Stimulated activated naive CD8-positive, alpha-beta T cell treated with anti-CD3 and anti-CD28 coated beads, Interleukin-15, Interleukin-2, amounts not matched to agents 100 ng/mL and 50 ng/mL, for 24 hours (primary cell): ENCODE results near the gene KAT6B.

Experiments
- H3K27ac Mint-ChIP-seq: one replicate; pipeline ENCODE4 v1.8.0; 2021; ENCODE audit warnings: mild to moderate bottlenecking, mixed read lengths
- H3K27me3 Mint-ChIP-seq: one replicate; pipeline ENCODE4 v1.8.0; 2021; ENCODE audit warnings: mixed read lengths
- H3K36me3 Mint-ChIP-seq: one replicate; pipeline ENCODE4 v1.8.0; 2021; ENCODE audit warnings: low read depth, mixed read lengths
- H3K4me1 Mint-ChIP-seq: one replicate; pipeline ENCODE4 v1.8.0; 2021; ENCODE audit warnings: low read depth, mixed read lengths
- H3K4me3 Mint-ChIP-seq: one replicate; pipeline ENCODE4 v1.8.0; 2021; ENCODE audit warnings: mild to moderate bottlenecking, mixed read lengths
- H3K9me3 Mint-ChIP-seq: one replicate; pipeline ENCODE4 v1.8.0; 2021; ENCODE audit warnings: mixed read lengths

KAT6B gene

DNA sequence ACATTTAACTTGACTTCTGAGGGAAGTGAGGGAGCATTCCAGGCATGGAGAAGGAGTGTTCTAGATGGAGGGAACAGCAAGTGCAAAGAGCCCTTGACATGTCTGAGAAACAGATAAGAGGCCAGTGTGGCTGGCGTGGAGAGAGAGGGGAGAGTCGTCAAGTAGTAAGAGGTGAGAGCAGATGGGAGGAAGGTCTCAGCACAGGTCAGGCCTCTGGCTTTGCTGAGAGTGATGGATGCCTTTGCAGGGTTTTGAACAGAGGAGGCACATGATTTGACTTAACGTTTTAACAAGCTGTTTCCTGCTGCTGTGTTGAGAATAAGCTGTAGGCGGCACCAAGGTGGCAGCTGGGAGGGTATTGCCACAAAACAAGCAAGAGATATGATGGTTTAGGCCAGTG, 97.2 kb downstream of the KAT6B start:
- Mint-ChIP-seq H3K36me3 (peaks cover 17% of the 10 kb centered on the region), H3K27ac (peak overlapping the region; percentile 20), H3K4me1 (peaks cover 44% of the 10 kb centered on the region), H3K9me3 (peaks cover 8% of the 10 kb centered on the region), H3K27me3 (no peaks in the 10 kb centered on the region), H3K4me3 (no peak overlapping the region)

DNA sequence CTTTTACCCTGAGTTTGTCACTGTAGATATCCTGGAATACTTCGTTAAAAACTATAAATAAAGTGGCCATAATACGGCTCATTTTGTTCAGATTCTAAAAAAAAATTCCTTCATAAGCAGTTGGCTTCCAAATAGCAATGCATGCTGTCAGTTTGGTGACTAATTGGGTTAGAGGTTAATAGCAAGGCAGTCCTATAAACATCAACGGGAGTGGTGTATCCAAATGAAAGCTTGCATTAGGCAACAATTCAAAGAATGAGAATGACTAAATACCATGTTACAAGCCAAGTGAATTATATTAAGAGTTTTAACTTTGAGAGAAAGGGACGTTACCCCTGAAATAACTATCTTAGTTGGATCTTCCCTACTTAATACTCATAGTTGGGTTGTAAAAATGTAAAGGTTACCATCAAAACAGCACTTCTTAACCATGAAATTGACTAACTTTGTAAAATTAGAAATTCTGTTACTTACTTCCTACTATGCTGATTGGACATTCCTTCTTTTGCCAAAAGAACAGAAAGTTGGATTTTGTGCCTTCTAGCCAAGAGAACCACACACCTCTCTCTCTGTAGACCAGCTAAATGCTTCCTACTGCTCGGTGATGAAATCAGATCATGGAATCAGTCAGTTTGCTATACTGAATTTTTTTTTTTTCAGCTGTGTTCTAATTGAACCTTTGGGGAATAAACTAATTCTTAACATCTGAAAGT, 98.0 kb downstream of the KAT6B start:
- H3K4me3 Mint-ChIP-seq, result no peak overlapping the region
- H3K27ac Mint-ChIP-seq, result no peak overlapping the region
- H3K4me1 Mint-ChIP-seq, result peaks cover 50% of the 10 kb centered on the region
- H3K9me3 Mint-ChIP-seq, result peaks cover 8% of the 10 kb centered on the region
- H3K27me3 Mint-ChIP-seq, result no peaks in the 10 kb centered on the region
- H3K36me3 Mint-ChIP-seq, result peaks cover 16% of the 10 kb centered on the region

DNA sequence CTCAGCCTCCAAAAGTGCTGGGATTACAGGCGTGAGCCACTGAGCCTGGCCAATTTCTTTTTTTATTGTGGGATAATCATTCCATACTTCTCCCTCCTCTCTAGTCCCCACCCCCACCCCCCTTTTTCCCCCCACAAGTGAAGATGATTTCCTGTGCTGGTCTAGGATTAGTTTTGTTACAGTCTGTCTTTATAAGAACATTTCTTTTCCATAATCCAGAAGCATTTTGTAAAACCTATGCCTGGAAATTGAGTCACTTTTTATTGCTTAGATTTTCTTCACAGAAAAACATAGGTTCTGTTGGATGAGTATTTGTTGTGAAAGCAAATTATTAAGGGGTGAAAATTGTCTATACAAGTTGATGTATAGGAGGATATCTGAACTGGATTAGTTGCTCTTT, 98.9 kb downstream of the KAT6B start:
- Mint-ChIP-seq H3K27me3 (no peaks in the 10 kb centered on the region), H3K4me3 (no peak overlapping the region), H3K9me3 (no peaks in the 10 kb centered on the region), H3K27ac (no peak overlapping the region), H3K36me3 (peaks cover 8% of the 10 kb centered on the region), H3K4me1 (peaks cover 48% of the 10 kb centered on the region)

DNA sequence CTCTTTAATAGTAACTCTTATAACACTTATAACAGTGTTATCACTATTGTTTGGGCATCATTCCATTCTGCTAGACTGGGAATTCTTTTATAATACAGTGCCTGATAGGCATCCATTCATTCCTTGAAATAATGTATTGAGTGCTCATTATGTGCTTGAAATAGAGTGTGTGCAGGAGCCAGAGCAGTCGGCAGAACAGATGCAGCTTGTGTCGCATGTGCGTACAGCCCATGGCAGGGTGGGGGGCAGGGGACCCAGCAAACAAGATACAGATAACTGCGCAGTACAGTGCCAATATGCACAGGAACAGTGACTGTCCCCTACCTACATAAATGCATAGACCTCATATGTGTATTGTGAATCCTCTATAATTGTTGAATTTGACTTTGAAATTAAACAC, 99.3 kb downstream of the KAT6B start:
- H3K4me1 Mint-ChIP-seq, result peaks cover 45% of the 10 kb centered on the region
- H3K36me3 Mint-ChIP-seq, result peaks cover 5% of the 10 kb centered on the region
- H3K27me3 Mint-ChIP-seq, result no peaks in the 10 kb centered on the region
- H3K4me3 Mint-ChIP-seq, result no peak overlapping the region
- no peak overlapping the region for H3K27ac Mint-ChIP-seq
- no peaks in the 10 kb centered on the region for H3K9me3 Mint-ChIP-seq

DNA sequence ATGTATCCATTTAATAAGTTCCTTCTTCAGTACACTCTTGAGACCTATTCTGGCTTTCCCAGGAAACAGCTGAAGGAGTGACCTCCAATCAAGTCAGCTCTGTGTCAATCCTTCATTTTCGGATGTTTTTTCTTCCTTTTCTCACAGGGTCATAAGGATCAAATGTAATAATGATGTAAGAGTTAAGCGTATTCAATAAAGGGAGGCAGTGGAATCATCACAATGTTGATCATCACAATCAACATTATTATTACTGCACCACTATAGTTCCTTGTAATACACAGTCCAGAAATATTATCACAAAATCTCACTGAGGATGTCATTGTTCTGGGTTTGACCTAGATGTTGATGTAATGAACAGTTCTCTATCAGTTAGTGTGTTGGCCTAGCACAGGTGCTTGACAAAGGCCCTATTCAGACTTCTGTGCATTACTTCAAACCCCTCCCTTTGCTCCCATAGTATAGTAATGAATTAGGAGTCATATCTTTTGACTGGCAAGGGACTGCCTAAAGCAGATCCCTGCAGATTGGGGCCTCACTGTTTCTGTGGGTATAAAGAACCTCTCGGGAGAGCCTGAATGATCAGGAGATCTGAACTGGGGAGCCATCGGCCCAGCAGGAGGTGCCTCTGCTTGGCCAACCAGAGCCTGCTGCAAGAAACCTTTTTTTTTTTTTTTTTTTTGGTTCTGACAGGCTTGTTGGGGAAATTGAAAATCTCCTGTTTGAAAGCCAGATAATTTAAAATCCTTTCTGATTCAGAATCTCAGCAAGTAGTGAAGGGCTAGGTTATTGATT, 100.6 kb downstream of the KAT6B start:
- Mint-ChIP-seq H3K27me3 (no peaks in the 10 kb centered on the region), H3K4me3 (no peak overlapping the region), H3K4me1 (peaks cover 45% of the 10 kb centered on the region), H3K9me3 (no peaks in the 10 kb centered on the region), H3K36me3 (peaks cover 5% of the 10 kb centered on the region), H3K27ac (no peak overlapping the region)

DNA sequence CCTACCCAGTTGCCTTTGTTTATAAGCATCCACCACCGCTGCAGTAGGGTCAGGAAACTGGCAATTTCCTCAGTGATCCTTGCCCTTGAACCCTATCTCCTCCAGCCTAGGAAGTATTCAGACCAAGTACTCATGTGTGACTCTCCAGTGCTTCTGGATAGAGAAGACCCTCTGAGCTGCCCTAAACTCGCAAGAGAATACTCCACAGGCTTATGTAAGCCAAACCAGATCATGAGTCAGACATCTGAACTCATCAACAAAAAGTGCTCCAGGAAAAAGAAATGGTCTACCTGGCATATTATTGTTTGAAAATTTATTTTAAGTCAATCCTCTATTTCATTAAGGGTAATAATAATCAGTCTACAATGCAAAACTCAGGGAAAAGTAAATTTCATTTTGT, 101.3 kb downstream of the KAT6B start:
- no peaks in the 10 kb centered on the region for H3K27me3 Mint-ChIP-seq
- peaks cover 5% of the 10 kb centered on the region for H3K36me3 Mint-ChIP-seq
- no peaks in the 10 kb centered on the region for H3K9me3 Mint-ChIP-seq
- peaks cover 38% of the 10 kb centered on the region for H3K4me1 Mint-ChIP-seq
- H3K4me3 Mint-ChIP-seq, result no peak overlapping the region
- no peak overlapping the region for H3K27ac Mint-ChIP-seq

DNA sequence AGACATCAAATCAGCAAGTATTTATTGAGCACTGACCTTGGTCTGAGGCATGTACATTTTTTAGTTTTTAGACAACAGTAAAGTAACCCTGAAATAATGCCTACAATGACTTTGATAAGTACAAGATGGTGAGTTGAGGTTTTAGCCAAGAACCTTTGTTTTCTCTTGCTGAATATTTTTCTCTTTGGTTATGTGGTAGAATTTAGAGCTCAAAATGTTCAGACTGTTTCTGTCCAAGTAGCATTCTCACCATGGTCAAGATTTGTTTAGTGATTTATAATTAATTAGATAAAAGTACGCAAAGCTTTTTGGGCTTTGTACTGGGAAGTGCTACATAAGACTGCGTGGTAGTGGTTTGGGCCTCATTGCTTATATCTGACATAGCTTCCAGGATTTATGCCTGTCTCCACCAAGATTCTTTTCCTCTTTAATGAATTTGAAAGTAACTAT, 102.4 kb downstream of the KAT6B start:
- no peak overlapping the region for H3K4me3 Mint-ChIP-seq
- no peaks in the 10 kb centered on the region for H3K9me3 Mint-ChIP-seq
- H3K4me1 Mint-ChIP-seq, result peaks cover 33% of the 10 kb centered on the region
- peaks cover 5% of the 10 kb centered on the region for H3K36me3 Mint-ChIP-seq
- no peaks in the 10 kb centered on the region for H3K27me3 Mint-ChIP-seq
- no peak overlapping the region for H3K27ac Mint-ChIP-seq

DNA sequence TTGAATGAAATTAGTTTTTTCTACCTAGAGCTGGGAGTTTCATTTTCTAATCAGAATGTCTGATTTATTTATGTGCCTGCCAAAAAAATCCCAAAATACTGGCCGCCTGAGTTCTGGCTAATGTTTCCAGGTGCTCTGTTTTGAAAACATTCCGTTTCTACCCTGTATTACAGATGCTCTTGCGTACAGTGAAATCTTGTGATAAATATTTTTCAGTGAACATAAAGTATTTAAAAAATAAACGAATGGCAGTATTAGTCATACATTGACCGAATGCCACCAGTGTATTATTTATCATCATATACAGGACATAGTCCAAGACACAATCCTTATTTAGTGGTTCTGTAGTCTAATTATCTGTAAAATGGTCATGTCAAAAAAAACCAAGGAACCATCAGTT, 102.8 kb downstream of the KAT6B start:
- Mint-ChIP-seq H3K4me3 (no peak overlapping the region), H3K27ac (no peak overlapping the region), H3K9me3 (no peaks in the 10 kb centered on the region), H3K27me3 (no peaks in the 10 kb centered on the region), H3K36me3 (peaks cover 5% of the 10 kb centered on the region), H3K4me1 (peaks cover 32% of the 10 kb centered on the region)

DNA sequence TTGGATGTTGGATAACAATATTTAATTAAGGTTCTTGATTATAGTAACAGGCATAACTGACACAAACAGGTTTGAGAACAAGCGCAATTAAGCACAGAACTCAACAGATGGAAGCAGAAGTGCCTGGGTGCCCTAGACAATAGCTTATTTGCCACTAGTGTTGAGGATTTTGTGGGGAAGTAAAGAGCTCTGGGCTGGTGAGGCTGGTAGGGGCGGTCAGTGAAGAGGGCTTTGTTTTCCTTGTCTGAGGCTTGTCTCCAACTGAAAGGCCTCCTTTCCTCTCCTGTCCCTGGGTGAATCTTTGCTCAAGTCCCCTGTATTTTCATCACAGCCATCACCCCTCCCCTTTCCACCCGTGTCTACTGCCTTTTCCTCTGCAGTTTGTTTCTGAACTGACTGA, 104.6 kb downstream of the KAT6B start:
- Mint-ChIP-seq H3K36me3 (peaks cover 5% of the 10 kb centered on the region), H3K27ac (no peak overlapping the region), H3K4me3 (no peak overlapping the region), H3K4me1 (peaks cover 27% of the 10 kb centered on the region), H3K9me3 (no peaks in the 10 kb centered on the region), H3K27me3 (no peaks in the 10 kb centered on the region)

DNA sequence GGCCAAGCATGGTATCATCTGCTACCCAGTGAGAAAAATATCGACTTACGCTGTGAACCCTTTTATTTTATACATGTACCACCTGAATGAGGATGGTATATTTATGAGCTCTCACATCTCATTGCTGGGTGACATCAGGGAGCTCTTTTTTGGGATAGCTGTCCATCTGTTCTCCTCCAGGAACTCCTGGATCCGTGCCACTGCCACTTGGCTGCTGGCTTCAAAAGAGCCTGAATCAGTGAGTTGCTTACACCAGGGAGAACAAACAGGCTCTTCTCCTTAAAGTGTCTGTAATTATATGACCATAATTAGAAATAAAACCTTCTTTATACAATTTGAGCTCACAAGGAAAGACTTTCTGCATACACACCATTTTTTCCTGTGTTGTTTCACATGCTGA, 106.2 kb downstream of the KAT6B start:
- no peak overlapping the region for H3K27ac Mint-ChIP-seq
- H3K4me1 Mint-ChIP-seq, result peaks cover 18% of the 10 kb centered on the region
- no peak overlapping the region for H3K4me3 Mint-ChIP-seq
- H3K27me3 Mint-ChIP-seq, result no peaks in the 10 kb centered on the region
- H3K36me3 Mint-ChIP-seq, result no peaks in the 10 kb centered on the region
- H3K9me3 Mint-ChIP-seq, result no peaks in the 10 kb centered on the region

DNA sequence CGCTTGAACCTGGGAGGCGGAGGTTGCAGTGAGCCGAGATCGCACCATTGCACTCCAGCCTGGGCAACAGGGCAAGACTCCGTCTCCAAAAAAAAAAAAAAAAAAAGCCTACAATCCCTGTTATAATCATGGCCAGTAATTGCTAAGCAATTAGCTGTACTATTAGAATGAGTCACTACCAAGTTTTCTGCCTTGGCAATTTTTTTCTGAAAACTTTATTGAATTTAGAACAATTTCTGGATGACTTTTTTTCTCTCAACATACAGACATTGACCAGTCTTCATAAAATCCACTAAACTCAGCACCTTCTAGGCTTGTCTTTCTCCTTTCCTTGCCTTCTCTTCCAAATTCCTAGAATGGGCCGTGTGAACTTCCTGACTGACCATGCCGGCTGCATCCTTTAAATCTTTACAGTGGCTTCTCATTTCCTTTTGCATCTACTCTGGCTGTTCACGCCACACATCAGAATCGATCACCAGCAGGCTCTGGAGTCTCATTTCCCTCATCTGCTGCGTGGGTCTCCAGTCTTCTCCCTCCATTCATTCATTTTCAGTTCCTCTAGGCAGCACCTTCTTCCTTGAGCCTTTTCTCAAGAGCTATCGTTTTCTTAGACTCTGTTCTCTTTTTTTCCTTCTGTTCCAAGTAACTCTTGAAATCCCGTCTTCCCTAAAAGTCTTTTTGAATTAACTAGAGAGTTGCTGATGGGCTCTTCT, 107.9 kb downstream of the KAT6B start:
- Mint-ChIP-seq H3K9me3 (no peaks in the 10 kb centered on the region), H3K4me3 (no peak overlapping the region), H3K27ac (no peak overlapping the region), H3K27me3 (no peaks in the 10 kb centered on the region), H3K36me3 (no peaks in the 10 kb centered on the region), H3K4me1 (peaks cover 16% of the 10 kb centered on the region)

DNA sequence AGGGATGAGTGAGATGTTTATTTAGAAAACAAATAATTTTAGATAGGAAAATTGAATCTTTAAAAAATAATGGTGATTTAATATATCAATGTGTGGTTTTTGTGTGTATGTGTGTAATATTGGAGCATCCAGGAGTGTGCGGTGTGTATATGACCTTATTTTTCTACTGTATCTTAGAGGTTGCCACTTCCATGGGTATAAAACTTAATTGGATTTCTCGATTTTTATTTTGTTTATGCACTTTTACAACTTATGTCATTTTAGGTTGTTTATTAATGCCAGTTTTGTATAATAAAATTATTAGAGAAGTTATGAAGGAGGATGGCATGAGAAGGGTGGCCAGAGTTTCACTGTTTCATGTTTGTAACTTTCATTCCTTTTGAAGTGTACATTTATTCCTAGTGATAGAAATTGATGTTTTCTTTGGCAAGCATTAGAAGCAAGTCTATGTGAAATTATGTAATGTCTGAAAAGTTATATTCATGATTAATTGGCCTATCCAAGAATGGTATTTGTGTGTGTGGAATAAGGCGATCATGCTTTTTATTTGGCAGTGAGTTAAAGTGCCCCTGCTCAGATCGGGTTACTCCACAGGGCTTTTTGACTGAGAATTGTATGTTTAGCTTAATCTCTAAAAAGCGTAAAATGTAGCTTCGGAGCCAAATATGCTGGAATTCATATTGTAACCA, 110.3 kb downstream of the KAT6B start:
- no peaks in the 10 kb centered on the region for H3K36me3 Mint-ChIP-seq
- H3K4me3 Mint-ChIP-seq, result no peak overlapping the region
- no peak overlapping the region for H3K27ac Mint-ChIP-seq
- H3K27me3 Mint-ChIP-seq, result no peaks in the 10 kb centered on the region
- H3K4me1 Mint-ChIP-seq, result peaks cover 26% of the 10 kb centered on the region
- H3K9me3 Mint-ChIP-seq, result no peaks in the 10 kb centered on the region

DNA sequence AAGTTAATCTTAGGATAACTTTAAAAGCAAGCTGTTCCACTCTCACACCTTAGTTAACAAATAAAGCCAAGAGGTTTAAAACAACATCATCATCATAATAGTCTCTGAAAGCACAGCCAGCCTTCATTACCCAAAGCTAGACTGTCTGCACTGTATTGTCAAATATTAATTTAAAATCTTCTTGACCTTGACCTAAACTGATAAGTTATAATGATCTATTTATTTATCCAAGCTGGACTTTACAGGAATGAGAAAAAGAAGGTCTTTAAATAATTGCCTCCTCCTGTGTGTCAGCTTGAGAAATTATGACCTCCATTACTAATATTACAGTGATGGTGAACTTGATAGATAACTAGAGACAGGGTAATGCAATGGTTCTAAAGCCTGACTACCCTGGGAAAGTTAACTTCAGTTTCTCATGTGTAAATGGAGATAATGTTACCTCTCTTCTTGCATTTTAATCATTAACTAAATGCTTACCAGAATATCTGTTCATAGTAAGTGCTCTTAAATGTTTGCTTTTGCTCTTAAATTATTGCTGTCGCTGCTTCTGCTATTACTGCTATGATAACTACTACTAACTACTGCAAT, 111.0 kb downstream of the KAT6B start:
- H3K27me3 Mint-ChIP-seq, result no peaks in the 10 kb centered on the region
- H3K27ac Mint-ChIP-seq, result no peak overlapping the region
- no peak overlapping the region for H3K4me3 Mint-ChIP-seq
- H3K36me3 Mint-ChIP-seq, result no peaks in the 10 kb centered on the region
- no peaks in the 10 kb centered on the region for H3K9me3 Mint-ChIP-seq
- peaks cover 26% of the 10 kb centered on the region for H3K4me1 Mint-ChIP-seq

DNA sequence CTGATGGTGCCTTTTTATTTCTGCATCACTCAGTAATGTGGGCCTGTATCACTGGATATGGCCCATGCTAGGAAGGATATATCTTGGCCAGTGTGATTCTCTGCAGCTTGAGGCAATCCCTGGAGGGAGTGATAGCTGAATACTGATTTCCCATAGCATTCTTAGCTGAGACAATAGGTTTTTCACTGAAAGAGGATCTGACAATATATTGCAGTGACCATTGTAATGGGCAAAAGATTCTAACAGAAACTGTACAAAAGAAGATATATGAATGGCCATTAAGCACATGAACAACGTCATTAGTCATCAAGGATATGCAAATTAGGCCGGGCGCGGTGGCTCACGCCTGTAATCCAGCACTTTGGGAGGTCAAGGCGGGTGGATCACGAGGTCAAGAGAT, 117.8 kb downstream of the KAT6B start:
- no peaks in the 10 kb centered on the region for H3K36me3 Mint-ChIP-seq
- H3K9me3 Mint-ChIP-seq, result no peaks in the 10 kb centered on the region
- H3K27me3 Mint-ChIP-seq, result no peaks in the 10 kb centered on the region
- H3K4me3 Mint-ChIP-seq, result no peak overlapping the region
- no peak overlapping the region for H3K27ac Mint-ChIP-seq
- H3K4me1 Mint-ChIP-seq, result peaks cover 30% of the 10 kb centered on the region
